Retina (tissue), 1 donor: Measurements from ENCODE around the gene ZNF471.

Experiments used
- DNase-seq: peaks from one replicate; pipeline ENCODE4 v3.0.0-alpha.2; 2016

ZNF471 gene

DNA sequence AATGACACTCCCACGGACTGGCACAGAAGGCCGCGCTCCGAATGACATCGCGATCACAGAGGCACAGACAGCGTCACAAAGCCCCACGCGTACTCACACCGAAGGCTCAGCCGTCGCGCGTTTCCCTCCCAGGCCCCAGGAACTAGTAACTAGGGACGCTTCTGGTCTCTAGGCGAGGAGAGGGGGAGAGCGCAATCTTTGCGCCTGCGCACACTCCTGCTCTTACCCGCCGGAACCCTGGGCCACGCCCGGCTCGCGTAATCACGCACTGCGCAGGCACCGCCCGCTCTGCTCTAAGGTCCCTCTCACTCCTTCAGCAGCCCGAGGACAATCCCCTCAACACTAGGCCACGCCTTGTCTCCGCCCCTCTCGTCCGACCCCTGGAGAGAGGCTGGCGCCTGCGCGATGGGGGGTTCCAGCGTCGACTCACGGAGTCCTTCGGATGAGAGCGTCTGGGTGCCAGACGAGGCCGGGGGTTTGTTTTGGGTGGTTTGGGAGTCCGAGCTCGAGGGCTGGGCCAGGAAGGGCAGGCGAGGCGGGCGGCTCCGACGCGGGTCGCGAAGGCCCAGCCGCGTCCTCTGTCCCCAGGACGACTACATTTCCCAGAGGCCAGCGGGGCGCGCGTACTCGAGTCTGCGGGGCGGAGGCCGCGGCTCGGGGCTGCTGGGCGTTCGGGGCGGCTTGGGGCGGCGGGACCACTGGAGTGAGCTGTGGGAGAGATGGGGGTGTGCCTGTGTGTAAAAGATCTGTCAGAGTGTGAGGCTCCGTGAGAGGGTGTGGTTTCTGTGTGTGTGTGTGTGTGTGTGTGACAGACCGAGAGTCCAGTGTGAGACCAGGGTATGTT is at the start of gene ZNF471:
ZNF471 (plus strand) TSS at position 410 of the 844 bp plus-strand sequence. CDS start 3,717 bp downstream, outside the sequence.
- peak; percentile 100 for DNase-seq

DNA sequence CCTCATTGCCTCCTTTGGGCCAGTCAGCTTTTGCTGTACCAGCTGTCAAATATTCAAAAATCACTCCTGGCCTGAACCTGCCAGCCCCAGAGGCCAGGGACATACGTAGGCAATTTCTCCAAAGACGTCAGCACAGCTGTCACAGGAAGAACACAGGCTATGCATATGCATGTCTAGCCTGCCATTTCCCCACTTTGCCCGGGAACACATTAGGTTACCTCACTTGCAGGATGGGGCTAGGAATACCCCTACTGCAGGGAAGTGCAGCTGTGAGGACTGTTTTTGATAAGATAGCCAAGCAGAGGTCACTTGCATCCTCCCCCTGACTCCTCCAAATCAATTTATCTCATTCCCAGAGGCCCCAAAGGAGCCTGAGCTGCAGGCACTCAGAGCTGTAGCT is 33.3 kb upstream of the ZNF471 start:
- DNase-seq, result peak; percentile 27

DNA sequence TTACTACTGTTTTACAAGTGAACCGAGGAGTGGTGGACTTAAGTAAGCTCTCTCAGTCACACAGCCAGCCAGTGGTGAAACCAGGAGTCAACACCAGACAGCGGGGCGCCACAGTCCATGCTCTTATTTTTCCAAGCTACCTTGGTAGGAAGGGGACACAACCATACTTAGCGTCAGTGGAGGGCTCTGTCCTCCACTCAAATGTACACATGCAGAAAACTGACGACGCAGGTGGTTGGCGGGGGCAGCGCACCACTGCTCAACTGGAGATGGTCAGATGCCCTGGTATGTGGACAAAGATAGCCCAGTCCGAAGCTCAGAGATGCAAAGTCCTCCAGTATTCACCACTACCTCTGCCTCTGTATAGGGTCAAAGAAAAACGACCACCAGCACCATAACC is 31.6 kb upstream of the ZNF471 start:
- DNase-seq, result no peak

DNA sequence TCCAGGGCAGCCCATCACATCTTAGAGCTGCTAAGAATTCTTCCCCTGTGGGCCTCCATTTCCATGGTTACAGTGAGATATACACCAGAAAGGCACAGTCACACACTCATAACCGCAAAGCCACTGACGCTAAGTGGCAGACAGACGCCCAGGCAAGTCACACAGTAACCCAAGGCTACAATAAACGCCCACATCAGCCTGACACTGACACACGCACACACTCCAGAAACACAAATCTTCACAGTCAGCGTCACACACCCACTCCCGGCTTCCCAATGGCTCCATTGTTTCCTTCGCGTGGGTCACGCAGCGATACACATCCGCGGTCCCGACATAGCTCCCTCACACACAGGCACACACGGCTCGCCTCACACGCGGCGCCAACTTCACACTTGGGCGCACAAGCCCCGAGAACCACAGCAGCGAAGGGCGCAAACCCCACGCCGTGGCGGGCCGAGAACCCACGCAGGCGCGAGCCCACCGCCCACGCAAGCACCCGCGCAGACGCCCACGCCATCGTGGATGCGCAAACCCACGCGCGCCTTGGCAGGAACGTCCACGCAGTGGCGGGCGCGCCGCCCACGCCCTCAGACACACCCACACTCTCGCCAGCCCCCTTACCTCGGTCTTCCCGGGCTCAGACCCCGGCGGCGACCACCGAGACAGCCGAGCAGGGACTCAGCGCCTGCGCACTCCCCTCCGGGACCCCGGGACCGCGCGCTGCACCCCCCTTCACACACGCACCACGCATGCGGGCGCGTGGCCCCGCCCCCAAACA is 30.8 kb upstream of the ZNF471 start, which contains the start of gene ZNF667:
ZNF667 (minus strand) TSS at position 695 of the 778 bp plus-strand sequence. CDS start 14,975 bp downstream, outside the sequence.
- DNase-seq, result peak; percentile 78

DNA sequence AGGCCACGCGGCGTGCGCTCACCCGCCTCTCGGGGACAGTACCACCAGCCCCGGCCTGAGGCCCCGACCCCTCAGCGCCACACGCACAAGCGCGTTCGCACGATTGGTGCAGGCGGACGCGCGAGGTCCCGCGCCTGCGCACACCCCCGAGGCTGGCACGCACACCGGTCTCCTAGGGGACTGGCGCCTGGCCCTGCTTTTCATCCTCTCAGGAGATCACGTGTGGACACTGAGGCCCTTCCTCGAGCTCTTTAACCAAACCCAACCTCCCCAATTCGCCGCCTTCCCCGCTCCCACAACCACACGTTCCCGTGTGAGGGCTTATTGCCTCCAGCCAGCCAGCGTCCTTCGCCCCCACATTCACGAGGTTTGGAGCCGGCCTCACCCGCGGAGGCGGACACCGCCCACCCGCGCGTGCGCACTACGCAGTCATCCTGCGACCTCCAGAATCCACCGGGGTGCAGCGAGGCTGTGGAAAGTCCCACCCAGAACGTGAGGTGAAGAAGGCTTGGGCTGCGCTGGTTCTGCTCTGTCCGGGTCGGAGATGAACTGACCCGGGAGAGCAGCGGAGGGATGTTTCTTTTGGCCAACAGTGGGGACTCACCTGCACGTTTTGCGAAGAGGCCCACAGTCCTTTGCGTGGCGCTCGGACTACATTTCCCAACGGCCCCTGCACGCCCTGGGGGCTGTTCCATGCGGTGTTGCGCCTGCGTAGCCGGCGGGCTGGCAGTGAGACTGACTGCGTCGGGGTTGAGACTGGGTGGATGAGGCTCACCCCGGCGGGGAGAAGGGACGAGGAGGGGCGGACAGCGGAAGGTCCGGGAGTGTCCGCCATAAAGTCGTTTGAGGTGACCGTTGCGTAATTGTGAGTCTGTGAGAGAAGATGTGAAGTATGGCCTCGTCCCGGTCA is 30.0 kb upstream of the ZNF471 start:
- peak; percentile 100 for DNase-seq

DNA sequence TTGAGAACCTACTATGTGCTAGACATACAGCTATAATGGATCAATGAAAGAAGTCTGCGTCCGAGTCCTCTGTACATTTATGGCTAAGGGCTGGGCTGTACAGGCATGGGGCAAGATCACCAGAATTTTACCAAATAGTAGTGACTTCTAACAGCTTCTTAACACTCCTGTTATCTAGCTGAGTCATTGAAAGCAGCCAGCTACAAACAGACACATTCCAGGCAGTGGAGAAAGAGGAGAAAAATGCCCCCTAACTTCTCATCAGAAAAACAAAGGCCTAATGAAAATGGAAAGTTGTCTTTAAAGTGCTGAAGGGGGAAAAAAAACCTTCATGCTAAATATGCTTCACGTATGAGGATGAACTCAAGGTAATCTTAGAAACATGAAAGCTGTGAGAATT is 16.3 kb upstream of the ZNF471 start:
- no peak for DNase-seq

DNA sequence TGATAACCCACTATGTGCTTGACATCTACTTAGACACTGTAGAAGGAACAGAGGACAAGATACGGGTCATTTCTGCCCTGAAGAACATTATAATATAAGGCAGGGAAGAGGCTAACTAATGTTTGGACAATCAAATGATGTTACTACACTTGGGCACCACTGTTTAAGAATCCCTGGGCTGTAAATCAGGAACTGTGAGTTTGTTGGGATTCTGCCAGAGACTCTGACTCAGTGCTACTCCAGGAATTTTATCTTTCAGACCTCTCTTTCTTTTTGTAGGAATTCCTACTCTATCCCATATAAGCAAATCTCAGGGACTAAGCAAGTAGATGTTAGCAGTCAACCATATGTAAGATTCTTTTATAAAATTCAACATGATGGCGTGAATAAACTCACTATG is 3.1 kb upstream of the ZNF471 start:
- DNase-seq, result no peak

DNA sequence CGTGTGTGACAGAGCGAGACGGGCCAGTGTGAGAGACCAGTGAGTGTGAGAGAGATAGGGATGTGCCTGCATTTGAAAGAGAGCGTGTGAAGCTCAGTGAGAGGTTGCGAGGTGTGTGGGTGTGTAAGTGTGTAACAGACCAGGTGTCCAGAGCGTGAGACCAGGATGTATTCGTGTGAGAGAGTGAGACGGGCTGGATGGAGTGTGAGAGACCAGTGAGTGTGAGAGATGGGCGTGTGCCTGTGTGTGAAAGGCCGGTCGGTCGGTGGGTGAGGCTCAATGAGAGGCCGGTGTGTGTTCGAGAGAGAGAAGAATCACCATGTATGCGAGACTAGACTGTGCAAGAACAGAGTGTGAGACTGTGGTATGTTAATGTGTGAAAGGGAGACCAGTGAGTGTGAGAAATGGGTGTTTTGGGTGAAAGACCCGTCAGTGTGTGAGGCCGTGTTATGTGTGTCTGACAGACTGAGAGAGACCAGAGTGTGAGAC is 679 bp downstream of the ZNF471 start:
- no peak for DNase-seq

DNA sequence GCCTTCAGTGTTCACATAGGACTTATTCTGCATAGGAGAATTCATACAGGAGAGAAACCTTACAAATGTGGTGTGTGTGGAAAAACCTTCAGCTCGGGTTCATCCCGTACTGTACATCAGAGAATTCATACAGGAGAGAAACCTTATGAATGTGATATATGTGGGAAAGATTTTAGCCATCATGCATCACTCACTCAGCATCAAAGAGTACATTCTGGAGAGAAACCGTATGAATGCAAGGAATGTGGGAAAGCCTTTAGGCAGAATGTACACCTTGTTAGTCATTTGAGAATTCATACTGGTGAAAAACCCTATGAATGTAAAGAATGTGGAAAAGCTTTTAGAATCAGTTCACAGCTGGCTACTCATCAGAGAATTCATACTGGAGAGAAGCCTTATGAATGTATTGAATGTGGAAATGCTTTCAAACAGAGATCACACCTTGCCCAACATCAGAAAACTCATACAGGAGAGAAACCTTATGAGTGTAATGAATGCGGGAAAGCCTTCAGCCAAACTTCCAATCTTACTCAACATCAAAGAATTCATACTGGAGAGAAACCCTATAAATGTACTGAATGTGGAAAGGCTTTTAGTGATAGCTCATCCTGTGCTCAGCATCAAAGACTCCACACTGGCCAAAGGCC is 17.7 kb downstream of the ZNF471 start:
- DNase-seq, result no peak

DNA sequence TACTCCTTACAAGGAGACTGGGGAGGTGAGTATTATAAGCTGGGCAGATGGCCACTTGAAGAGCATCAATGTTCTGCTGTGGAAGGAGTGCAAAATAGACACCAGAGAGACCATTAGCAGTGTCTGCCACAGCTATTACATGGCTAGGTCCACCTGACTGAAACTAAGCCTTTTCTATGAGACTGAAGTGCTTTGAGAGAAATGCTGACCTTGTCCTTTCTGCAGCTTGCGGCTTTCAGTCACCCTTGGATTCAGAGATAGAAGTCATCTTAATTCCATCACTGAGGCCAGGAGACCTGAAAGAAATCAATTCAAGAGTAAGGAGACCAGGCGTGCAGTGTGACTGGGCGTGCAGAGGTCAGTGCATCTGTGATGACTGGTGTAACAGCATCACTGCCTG is 29.8 kb downstream of the ZNF471 start:
- no peak for DNase-seq

DNA sequence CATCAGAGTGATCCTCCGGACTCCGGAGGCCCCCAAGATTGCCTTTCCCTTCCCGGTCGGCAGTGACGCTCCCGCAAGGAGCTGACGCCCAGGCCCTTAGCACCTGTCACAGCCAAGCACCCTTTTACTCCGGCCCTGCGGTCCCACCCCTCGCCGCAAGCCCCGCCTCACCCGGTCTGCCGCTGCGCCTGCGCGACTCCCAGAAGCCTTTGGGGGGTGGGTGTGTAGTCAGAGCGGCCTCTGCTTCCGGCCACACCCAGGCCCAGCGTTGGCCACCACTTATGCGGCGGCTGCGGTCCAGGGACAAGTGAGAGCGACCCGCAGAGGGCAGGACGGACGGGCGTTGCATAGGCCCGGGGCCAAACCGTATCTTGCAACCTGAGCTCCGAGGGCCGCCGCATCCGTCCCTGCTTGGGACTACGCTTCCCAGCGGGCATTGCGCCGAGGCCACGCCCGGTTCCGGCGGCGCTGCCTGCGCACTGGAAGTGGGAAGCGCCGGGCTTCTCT is 30.7 kb downstream of the ZNF471 start:
- peak; percentile 100 for DNase-seq

DNA sequence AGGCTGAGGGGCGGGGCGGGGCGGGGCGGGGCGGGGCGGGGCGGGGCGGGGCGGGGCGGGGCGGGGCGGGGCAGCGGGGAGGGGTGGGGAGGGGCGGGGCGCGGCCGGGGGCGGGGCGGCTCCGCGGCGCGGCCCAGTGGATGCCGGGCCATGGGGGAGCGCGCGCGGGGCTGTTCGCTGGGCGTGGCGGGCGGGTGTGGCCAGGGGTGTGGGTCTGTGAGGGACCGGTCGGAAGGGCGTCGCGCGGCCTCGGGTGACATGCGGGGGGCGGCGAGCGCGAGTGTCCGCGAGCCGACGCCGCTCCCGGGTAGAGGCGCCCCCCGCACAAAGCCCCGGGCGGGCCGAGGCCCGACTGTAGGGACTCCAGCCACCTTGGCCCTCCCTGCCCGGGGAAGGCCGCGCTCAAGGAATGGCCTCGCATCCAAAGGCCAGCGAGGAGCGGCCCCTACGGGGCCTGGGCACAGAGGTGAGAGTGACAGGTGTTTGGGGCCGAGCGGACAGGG is 31.2 kb downstream of the ZNF471 start, which contains the start of gene ZFP28:
ZFP28 (plus strand) TSS at position 188 of the 503 bp plus-strand sequence; CDS start at position 259, 71 bp downstream.
- DNase-seq, result peak; percentile 82

DNA sequence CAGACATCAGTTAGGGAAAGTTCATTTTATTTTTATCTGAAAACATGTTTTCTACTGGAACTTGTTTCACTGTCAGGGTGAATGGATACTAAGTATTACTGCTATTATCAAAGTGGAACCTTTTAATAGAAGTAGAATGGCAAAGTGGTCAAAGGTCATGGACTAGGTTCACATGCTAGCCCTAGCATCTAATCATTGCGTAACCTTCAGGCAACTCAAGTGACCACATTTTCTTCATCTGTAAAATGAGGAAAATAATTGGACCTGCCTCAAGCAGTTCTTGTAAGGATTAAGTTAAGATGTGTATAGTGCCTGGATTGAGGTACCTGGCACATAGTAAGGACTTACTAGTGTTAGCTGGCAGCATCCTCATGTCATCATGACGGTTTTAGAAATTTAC is 36.1 kb downstream of the ZNF471 start:
- no peak for DNase-seq

DNA sequence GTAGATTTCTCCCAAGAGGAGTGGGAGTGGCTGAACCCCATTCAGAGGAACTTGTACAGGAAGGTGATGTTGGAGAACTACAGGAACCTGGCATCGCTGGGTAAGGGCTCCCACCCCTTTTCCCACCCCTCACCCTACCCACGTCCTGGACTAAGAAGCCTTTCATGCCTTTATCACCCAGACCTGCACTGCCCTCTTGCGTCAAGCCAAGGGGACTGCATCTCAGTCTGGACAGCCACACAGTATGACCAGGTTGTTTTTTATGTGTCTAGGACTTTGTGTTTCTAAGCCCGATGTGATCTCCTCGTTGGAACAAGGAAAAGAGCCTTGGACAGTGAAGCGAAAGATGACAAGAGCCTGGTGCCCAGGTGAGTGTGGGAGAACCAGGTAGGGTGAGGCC is 39.9 kb downstream of the ZNF471 start:
- DNase-seq, result no peak

DNA sequence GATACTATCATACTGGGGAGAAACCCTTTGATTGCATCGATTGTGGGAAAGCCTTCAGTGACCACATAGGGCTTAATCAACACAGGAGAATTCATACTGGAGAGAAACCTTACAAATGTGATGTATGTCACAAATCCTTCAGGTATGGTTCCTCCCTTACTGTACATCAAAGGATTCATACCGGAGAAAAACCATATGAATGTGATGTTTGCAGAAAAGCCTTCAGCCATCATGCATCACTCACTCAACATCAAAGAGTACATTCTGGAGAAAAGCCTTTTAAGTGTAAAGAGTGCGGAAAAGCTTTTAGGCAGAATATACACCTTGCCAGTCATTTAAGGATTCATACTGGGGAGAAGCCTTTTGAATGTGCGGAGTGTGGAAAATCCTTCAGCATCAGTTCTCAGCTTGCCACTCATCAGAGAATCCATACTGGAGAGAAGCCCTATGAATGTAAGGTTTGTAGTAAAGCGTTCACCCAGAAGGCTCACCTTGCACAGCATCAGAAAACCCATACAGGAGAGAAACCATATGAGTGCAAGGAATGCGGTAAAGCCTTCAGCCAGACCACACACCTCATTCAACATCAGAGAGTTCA is 46.7 kb downstream of the ZNF471 start:
- DNase-seq, result no peak

DNA sequence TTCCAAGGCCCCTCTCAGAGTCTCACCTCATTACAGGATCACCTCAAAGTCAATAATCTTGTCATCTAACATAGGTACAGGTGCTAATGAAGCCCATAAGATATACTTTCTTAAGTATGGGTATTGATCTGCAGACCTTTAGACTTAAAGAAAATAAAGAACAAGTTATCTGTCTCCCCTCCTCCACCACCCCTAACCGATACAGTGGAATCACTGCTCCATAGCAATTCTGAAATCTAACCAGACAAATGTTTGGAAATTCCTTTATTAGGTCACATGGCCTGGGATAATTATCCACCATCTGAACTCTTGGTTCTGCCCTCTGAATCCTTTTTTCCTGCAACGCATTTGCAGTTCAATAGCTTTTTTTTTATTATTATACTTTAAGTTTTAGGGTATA is 55.1 kb downstream of the ZNF471 start:
- DNase-seq, result no peak

DNA sequence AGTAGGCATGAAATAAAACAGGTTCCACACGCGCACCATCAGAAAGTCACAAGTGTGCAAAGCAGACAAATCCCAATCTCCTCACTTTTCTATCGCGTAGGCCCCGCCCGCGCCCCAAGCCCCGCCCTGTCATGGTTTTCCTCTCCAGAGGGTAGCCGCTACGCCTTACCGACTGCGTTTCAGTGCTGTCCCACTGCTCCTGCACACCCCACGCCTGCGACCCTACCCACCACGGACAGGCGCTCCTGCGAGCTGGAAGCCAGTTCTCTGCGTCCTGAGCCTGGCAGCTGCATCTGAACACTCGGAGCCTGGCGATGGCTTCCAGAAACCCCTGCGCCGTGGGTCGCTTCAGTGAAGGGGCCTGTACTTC is 59.2 kb downstream of the ZNF471 start:
- DNase-seq, result no peak

DNA sequence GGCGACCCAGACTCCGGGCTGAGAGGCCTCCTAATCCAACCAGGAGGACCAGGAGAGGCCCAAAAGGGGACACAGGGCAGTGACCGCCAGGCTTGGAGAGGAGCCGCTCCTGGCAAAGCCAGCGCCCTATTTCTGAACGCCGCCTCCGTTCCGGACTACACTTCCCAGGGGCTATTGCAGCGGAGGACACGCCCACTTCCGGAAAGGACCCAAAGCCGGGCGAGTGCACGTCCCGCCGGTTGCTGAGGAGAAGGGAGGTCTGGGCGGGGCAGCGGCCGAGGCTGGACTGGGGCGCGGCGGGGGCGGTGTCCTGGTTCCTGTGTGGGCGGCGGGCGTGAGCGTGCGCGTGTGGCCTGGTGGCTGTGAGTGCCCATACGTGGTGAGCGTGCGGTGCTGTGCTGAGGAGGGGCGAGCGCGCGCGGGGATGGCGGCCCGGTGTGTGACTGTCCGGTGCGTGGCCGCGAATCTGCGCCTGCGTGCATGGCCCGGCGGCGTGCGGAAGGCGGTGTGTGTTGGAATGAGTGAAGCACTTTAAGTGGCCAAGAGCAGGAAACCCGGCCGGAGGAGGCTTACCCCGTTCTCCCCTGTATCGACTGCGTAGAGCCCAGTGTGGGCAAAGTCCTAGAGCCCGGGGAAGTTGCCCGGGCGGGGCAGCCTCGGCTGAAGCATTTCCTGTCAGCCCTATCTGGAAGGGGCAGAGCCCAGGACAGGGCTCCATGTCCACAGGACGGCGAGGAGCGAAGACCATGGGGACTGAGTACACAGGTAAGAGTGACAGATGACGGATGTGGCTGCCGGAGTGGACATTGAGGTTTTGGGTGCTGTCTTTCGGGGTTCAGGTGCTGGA is 59.8 kb downstream of the ZNF471 start, which contains the start of gene ZNF470:
ZNF470 (plus strand) TSS at position 195 of the 847 bp plus-strand sequence. CDS start 2,844 bp downstream, outside the sequence.
- peak; percentile 97 for DNase-seq

DNA sequence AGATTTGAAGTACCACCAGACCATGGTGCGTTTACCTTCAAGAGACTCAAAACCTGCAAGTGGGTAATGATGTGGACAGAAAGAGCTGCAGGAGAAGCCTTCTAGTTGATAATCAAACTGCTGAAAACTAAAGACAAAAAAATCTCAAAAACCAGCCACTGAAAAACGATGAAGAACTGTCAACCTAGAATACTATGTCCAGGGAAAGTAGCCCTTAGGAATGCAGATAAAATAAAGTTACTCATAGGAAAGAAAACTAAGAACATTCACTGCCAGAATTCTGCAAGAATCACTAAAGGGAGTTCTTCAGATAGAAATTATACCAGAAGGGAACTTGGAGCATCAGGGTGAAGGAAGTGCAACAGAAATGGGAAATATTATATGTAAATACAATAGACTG is 64.9 kb downstream of the ZNF471 start:
- DNase-seq, result no peak

DNA sequence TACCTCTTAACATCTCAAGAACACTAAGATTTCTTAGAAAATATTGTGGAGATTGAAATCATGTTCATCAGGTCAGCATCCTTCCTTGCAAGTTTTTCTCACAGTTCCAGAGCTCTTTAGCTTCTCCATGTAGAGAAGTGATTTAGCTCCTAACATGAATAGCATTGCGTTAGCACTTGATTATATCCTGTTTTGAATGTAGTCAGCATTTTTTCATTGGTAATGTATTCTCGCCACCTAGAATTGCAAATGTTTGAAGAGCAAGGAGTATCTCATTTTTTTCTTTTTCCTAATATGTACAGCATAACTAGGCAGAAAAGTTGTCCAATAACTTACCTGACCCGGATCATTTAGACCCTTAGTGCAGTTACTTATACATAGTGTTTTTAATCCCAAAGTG is 66.3 kb downstream of the ZNF471 start:
- DNase-seq, result no peak
